ENCODE results near the gene MGAT5.

DNA sequence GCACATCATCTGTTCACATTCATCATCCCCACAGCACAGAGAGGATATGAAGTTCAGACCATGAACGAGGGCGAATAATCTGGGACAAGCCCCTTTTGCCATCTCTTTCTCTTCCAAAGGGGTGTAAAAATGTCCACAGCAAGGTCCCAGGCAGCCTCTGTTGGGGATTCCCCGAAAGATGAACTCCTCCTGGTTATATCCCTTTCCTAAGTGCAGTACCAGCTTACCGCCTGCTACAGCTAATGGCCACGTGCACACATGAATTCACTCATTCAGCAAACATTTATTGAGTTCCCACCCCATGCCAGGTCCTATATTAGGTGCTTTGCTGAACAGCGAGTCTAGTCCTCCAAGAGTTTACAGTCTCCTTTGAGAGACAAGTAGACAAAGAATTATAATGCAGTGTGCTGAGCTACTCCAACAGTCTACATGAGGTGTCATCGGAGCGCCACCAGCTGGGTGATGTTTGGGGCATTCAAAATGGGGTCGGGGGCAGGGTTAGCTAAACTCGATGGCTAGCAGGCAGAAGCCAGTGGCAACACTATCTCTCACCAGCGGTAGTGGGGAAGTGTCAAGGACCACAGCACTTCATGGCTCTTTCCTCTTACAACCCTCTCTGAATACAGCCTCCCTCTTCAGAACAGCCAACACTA, 236.0 kb downstream of the MGAT5 start:
- TF ChIP-seq, protein P1, sequence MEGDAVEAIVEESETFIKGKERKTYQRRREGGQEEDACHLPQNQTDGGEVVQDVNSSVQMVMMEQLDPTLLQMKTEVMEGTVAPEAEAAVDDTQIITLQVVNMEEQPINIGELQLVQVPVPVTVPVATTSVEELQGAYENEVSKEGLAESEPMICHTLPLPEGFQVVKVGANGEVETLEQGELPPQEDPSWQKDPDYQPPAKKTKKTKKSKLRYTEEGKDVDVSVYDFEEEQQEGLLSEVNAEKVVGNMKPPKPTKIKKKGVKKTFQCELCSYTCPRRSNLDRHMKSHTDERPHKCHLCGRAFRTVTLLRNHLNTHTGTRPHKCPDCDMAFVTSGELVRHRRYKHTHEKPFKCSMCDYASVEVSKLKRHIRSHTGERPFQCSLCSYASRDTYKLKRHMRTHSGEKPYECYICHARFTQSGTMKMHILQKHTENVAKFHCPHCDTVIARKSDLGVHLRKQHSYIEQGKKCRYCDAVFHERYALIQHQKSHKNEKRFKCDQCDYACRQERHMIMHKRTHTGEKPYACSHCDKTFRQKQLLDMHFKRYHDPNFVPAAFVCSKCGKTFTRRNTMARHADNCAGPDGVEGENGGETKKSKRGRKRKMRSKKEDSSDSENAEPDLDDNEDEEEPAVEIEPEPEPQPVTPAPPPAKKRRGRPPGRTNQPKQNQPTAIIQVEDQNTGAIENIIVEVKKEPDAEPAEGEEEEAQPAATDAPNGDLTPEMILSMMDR (IDR thresholded peaks at IDR 0.05; ENCODE audit: low read length) = no peak
- no peak for TF ChIP-seq EZH2 (IDR thresholded peaks at IDR 0.05; ENCODE audit: borderline replicate concordance, low read length)
